GDM1 (cell line): ENCODE results near the gene SCFD2.

ENCODE experiments used
- DNase-seq: peaks from one replicate; lab custom pipeline; 2025; lab: John Stamatoyannopoulos, UW

The SCFD2 gene

DNA sequence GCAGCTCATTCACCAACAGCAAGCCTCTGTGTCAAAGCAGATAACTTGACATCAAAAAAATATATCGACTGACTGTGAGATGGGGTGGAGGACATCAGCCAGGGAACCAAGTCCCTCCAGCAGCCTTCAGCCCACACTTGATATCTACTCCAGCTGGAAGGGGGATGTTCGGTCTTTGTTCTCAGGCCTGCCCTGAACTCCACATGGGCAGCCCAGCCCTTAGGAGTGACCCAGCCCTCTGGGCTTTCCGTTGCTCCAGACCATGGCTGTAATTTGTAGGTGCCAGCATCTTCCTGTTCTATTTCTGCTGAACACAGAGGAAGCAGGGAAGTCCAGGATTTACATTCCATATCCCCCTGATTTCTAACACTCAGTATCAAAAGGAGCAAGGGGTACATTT lies 486.4 kb downstream of the SCFD2 start:
- no peak for DNase-seq

DNA sequence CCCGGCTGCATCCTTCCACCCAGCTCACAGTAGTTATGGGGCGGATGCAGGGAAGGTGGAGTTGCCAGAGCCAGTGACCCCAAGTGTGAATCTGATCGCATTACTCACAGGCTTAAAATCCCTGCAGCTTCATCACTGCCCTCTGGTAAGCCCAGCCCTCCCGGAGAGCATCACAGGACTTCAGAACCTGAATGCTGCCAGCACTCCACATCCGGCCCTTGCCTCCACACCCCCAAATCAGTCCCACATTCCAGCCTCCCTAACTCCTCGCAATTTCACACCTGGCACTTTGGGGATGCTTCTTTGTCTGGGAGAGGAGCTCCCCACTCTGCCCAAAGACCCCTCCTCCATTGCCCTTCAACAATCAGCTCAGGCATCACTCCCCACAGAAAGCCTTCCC lies 488.2 kb downstream of the SCFD2 start:
- DNase-seq, result no peak

DNA sequence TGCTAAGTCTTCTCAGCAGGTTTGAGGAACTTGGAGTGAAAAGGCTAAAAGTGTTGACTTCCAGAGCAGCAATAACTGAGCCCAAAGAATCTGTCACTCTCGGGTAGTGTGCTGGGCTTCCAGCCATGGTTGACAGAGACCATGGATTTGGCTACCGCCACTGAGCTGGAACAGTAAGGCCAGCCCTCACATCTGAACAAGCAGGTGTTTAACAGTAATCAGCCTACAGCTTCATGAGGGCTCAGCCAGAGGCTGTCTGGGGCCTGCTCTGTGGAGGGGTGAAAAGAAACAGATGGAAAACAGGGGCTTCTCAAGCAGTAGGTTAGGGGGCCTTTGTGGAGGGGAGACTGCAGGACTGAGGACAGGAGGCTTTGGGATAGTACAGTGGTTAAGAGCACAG lies 488.8 kb downstream of the SCFD2 start:
- no peak for DNase-seq

DNA sequence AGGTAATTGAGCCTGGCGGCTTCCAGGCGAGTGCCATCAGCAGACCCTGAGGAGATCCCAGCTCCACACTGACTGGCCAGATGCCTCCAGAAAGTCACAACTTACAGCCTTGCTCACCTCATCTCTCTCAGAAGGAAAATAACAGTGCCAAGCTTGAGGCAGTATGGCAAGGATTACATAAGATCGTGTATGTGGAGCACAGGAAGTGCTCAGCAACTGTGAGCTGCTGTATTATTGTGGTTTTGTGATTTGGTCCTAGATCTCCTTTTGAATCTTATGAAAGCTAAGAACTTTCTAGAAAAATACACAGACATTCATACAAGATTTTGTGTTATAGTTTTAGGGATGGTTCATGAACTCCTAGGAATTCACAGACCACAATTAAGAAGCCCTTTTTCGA lies 489.8 kb downstream of the SCFD2 start:
- no peak for DNase-seq

DNA sequence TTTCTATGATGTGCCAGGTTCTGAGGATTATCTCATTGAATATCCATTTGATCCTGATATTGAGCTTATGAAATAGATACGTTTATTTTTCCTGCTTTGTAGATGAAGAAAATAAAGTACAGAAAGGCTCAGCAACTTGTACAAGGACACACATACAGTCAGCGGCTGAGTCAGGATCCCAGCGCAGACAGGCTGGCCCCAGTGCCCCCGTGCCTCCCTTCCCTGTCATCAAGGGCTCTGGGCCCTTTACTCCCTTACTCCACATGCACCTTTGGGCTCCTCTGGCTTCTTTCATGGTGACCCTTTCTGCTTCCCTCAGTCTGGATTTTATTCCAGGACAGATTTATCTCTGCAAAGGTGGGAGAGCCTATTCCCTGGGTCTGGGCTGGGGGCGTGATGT lies 490.9 kb downstream of the SCFD2 start:
- no peak for DNase-seq

DNA sequence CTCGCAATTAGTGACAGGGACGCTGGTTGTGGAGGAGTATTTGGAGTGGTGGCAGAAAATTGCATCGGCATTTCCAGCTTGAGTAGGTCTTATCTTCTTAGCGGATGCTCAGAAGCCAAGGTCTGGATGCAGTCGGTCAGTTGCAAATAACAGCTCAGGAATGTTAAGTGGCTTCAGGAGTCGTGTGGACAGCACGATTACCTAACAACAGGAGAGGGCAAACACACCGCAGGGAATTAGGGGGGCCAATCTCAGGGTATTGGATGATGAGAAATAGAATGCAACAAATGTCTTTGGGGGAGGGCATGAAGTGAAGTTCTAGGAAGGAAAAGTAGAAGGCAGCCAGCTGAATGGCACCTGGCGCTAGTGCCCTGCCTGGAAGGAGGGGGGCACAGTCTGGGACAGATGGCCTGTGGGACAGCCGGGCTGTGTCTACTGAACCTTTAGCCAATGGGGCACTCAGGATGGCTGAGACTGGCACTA lies 492.0 kb downstream of the SCFD2 start:
- DNase-seq, result no peak

DNA sequence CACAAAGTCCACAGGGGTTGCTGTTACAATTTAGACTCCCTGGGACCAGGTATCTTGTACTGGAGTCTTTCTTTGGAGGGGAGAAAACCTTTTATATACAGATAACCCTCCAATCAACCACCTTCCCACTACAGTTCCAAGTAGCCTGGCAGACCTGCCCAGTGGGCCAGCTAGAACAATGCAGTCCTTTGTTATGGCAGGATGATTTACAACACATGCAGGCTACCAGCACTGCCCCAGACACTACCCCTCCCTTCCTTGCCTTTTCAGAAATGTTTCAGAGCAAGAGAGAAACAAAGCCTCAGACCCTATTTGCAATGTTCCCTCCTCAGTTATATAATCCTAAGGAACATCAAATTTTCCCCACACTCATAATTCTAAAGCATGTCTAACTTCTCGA lies 492.7 kb downstream of the SCFD2 start:
- no peak for DNase-seq

DNA sequence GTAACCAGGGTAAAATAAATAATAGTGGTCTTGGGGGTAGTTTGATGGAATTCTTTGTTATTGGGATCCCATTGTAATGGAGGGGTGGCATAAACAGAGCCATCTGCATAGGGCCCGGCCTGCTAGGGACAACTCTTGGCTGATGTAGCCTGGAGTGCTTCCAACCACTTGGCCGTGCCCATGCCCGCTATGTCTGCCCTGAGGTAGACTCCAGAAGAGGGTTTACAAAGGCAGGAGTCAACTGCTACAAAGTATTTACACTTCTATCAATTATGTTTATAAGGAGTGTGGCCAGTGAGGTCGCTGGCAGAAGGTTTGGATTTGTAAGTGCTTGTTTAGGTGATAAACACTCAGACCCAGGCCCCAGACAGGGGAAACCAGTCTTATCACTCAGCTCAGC lies 495.6 kb downstream of the SCFD2 start:
- no peak for DNase-seq

DNA sequence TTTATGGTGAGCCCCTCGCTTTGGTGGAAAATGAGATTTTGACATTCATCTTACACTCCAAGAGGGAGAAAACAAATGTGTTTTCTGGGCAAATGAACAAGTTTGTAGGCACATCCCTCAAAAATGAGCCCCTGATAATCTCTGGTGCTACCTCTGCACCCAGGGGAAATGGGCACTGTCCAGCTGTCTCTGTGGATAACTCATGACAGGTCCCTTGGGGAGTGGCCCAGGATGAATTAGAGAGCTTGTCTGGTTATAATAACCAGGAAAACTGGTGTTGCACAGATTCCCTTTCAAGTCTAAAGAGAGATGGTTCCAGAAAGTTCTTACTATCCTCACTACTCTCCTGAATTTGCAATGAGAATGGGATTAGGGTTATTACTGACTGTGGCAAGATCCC lies 496.2 kb downstream of the SCFD2 start:
- no peak for DNase-seq

DNA sequence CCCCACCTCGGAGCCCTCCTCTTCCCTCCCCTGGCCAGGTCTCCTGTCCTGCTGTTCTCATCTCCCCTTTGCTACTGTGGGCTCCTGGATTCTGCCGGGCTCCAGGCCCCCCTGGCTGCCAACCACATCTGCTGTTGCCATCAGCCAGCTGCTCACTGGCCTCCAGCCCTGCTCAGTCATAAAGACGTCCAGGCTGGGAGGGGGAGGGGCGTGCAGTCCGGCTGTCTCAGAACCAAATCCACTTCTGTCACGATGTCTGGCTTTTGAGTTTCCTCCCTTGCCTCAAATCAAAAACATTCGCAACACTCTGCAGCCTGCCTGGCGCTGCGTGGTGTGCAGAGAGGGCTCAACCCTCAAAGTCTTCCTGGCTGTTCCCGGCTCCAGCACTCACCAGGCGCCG lies 496.7 kb downstream of the SCFD2 start:
- DNase-seq, result no peak

DNA sequence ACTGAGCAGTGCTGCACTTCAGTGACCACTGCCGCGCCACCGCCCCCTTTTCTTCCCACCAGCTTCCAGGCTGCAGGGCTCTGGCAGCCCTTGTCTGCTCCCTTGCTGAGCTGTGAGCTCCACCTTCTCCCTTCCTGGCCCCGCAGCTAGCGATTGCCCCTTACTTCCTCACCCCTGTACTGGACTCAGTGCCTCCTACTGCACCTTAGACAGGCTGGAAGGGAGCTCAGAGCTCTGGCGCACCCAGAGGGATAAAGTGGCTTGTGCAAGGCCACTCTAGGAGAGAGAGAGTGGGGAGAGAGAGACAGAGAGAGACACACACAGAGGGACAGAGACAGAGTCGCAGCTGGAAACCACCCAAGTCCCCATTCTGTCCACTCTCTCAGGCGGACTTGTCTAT lies 497.7 kb downstream of the SCFD2 start:
- no peak for DNase-seq

DNA sequence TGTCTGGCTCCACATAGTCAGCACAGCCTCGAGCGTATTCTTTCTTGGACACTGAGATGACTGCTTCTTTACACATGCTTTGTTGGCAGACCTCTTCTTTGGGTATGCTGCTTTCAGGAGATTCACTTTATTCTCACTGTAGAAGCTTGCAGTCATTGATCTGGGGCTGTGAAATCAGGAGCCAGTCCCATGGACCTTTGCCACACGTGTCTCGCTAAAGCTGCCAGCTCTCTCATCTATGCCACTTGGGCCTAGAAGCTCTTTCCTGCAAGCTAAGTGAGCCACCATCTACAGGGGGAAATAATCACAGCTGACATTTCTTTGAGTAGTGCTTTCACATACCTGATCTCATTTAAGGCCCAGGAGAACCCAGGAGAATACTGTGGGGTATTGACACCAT lies 498.7 kb downstream of the SCFD2 start:
- DNase-seq, result no peak

DNA sequence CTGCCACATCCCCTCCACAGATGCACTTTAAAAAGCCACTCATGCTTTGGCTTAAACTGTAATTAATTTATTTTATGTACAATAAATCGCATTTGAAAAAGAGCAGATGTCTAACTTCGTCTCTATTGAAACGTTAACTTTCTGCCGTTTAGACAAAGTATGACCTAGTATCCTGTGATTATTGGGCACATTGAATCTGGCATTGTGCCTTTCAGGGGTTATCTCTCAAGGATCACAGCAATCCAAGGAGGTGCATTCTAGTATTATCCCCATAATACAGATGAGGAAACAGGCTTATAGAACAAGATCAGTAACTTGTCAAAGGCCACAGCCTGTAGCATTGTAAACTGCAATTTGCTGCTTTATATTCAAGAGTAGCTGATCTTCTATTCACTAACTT lies 499.1 kb downstream of the SCFD2 start:
- no peak for DNase-seq

DNA sequence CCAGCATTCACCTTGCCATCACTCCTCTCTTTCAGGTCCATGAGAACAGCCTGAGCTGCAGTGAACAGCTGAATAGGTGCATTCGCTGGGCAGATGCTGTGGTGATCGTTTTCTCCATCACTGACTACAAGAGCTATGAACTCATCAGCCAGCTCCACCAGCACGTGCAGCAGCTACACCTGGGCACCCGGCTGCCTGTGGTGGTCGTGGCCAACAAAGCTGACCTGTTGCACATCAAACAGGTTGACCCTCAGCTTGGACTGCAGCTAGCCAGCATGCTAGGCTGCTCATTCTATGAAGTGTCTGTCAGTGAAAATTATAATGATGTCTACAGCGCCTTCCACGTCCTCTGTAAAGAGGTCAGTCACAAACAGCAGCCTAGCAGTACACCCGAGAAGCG lies 500.6 kb downstream of the SCFD2 start:
- no peak for DNase-seq

DNA sequence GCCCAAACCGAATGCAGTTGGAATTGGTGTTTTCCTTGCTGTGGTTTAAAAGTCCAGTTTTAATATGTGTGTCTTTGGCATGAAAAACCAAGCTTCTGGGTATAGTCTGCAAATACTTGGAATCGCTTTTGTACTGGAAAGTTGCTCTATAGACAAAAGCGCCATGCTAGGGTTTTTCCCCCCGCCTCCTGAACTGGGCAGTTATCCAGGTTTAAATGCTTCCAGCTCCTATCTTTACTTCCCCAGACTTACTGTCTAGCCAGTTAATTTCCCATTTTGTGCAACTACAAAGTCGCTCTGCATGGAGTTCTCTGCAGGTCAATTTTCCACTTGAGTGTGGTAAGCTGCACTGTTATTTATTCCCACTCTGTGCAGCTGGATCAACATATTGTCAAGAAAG lies 501.1 kb downstream of the SCFD2 start:
- DNase-seq, result no peak

DNA sequence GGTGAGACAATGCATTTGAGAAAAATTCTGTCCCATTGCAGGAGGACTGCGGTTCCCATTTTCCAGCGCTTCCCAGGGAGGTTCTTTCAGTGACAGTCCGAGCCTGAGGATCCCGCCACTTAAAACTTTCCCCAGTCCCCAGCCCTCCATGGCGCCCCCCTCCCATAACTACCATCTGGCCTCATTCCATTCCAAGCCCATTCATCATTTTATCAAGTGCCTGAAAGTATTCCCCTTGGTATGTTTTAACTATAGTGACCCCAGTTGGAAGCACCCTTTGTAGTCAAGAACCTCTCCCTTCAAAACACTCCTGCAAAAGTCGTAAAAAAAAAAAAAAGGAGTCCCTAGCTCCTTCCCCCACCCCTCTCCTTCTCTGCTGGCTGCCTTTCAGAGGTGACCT lies 502.5 kb downstream of the SCFD2 start:
- no peak for DNase-seq

DNA sequence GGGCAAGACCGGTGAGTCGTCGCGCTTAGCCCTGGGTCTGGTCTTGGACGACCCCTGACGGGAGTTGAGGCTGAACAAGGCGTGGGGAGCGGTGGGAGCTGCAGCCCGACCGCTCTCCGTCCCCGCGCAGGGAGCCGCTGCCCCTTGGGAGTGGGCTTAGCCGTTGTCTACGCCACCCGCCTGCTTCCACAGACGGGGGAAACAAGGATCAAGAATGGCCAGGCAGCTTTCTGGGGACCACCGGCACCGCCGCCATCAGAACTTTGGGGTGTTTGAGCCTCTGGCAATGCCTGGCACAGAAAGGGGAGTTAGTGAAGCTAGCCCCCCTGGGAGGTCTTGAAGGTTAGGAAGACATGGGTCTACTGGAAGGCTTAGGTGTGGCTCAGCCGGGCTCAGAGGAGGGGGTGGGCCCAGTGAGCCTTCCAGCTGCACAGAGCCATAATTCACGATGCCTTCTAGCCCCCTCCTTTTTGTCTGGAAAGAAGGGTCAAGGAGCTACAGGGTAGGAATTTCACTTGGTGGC lies 503.2 kb downstream of the SCFD2 start:
- DNase-seq, result no peak

DNA sequence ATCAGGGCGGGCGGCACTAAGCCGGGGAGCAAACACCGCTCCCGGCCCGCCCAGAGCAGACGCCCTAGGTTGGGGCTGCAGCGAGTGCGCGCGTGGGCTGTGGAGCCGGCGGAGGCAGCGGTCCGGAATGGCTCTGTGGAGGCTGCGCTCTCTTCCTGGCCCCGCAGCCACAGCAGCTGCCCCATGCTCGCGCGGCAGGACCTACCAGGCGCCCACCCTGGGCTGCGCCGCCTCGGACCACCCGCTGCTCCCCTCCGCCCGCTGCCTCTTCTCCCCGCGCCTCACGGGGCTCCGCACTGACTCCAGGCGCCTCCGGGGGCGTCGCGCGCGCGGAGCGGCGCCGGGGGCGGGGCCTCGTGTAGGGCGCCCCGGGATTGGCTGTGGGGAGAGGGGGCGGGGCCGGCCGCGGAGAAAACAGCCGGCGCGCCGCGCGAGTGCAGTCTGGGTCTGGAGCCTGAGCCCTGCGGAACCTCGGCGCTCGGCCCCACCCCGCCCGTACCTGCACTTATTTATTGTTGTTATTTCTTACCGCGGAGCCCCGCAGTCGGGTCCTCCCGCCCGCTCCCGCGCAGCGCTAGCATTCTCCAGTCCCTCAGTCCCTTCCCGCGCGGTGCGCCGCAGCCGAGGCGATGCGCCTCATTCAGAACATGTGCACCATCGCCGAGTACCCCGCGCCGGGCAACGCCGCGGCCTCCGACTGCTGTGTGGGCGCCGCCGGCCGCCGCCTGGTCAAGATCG lies 503.8 kb downstream of the SCFD2 start, which contains the start of gene RASL11B:
RASL11B (plus strand) TSS at position 439 of the 738 bp plus-strand sequence; CDS start at position 630, 191 bp downstream.
- peak; percentile 57 for DNase-seq

DNA sequence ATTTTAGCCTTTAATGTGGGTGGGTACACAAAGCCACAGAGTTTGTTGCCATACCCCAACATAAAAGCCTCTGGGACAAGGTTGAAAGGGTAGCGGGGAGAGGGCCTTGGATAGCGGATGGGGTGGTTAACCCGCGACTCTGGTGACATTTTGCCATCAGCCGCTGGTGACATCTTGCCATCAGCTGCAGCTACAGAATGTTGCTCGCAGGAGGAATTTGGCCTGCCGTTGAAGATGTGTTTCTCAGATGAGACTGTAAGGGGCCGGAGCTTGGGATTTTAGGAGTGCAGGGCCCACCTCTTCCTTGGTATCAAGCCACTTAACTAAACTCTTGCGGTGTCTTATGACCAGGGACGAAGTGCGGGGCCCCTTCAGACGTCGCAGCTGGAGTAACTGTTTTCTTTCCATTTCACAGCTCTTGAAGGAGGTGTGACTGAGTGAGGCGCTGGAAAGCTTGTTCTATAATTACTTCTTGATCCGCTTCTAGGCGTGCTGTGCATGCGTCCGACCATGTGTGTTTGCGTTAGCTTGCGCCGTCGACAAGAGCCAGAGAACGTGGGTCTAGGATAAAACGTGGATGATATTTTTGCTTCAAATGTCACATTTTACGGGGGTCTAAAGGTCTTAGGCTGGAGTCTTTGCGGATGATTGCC lies 504.6 kb downstream of the SCFD2 start:
- no peak for DNase-seq

DNA sequence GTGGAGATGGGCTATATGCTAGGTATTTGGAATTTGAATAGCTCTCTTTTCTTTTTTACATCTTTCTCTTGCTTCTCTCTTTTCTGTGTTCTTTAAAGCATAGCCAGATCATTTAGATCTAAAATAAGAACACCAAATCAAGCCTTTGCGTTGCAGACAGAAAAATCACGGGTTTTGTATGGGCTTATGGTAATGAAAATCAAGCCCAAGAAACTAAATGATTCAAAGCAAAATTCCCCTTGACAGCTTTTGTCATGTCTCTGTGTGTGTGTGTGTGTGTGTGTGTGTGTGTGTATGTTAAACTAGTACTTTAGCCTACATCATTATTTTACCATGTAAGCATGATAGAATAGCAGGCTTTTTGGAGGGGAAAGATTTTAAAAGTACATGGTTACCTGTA lies 505.5 kb downstream of the SCFD2 start:
- DNase-seq, result no peak

DNA sequence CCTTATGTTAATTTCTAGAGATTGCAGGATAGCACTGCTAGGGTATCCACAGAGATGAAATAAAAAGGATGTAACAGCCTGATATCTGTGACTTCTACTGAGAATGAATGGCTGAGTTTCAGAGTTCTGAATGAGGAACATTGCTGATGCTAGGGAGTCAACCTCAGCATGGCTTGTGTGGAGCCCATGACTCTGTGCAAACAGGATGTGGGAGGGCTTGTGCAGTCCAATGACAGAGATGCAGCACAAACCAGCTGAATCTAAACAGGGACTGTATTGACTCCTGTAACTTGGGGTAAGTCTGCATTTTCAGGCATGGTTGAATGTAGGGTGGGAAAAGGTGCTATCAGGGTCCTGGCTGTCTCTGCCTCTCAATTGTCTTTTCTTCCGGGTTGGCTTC lies 509.1 kb downstream of the SCFD2 start:
- DNase-seq, result no peak

DNA sequence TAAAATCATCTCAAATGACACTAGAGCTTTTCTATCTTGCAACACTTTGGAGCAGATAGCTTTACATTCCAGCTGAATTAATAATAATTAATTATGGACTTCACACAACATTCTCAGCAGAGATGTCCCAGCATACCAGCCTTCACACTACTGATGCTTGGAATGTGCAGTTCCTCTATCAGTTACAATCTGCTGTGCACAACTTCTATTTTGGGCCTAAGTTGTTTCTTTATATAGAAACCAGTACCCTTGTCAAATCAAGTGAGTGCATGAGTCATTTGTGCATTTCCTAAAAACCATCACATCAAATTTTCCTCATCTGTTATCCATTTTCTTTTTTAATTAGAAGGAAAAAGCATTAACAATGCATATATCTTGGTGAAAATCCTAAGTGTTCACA lies 512.5 kb downstream of the SCFD2 start:
- no peak for DNase-seq

DNA sequence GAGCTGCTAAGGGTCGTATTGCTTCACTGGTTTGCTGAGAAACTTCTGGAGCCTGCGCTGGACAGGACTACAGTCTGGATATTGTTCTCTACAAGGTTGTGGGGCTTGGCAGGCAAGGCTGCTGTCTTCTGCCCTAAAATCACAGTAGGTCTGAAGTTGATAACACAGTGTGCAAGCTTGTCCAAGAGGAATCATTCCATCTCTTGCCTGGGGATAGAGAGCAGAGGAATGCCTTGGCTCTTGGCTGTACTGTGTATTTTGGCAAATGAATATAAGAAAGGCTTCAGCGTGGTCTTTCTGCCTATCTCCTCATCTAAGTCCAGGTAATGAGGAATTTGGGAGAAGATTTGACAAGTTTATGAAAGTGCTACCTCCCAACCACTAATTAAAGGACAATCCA lies 513.1 kb downstream of the SCFD2 start:
- DNase-seq, result no peak

DNA sequence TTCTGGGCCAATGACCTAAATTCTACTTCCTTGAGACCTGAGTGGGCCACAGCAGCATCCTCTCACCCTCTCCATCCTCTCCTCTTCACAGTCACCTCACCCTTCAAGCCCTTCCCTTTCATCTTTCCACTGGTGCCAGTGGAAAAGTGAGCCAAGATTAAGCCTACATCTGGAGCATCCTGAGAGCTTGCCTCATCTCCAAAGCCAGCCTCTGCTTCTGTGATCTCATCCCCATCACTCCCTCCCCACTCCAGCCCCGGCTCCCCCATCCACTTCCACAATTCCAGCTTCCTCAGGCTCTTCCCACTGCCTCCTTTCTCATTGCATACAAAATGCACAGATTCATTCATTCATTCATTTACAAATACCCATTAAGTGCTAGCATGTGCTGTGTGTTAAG lies 513.8 kb downstream of the SCFD2 start:
- DNase-seq, result no peak
